GM21390 (cell line): ENCODE measurements around the gene TRIM50.
"Not testable (repeated sequence)": the region's sequence is repeated elsewhere in the genome, so short reads cannot be mapped to it uniquely, and the experiment has no call there.

Experiments used
- ATAC-seq: cut with Tn5 transposase; IDR thresholded peaks from one replicate; pipeline ENCODE4 v1.9.1; 2021; ENCODE audit not compliant: unreplicated experiment

TRIM50 gene

DNA sequence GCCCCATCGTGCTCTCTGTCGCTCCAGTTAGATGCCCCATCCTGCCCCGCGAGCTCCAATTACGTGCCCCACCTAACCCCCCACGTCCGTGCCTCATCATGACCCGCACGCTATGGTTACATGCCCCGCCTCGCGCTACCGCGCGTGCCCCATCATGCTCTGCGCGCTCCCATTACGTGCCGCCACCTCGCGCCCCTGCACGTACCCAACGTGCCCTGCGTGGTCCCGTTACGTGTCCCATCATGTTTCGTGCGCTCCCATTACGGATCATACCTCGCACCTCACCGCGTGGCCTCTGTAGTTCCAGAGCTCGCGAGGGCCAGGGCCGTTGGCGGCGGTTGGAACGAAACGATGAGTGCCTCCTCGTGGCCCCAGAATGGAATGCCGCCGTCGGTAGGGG lies at the start of gene TRIM50, which contains the start of gene FKBP6:
TSS of gene TRIM50 (minus strand) at position 161 of the 400 bp plus-strand sequence. CDS start 3,295 bp downstream, outside the sequence.
TSS of gene FKBP6 (plus strand) at position 240 of the 400 bp plus-strand sequence. CDS start 268 bp downstream, outside the sequence.
- not testable (repeated sequence) for ATAC-seq

DNA sequence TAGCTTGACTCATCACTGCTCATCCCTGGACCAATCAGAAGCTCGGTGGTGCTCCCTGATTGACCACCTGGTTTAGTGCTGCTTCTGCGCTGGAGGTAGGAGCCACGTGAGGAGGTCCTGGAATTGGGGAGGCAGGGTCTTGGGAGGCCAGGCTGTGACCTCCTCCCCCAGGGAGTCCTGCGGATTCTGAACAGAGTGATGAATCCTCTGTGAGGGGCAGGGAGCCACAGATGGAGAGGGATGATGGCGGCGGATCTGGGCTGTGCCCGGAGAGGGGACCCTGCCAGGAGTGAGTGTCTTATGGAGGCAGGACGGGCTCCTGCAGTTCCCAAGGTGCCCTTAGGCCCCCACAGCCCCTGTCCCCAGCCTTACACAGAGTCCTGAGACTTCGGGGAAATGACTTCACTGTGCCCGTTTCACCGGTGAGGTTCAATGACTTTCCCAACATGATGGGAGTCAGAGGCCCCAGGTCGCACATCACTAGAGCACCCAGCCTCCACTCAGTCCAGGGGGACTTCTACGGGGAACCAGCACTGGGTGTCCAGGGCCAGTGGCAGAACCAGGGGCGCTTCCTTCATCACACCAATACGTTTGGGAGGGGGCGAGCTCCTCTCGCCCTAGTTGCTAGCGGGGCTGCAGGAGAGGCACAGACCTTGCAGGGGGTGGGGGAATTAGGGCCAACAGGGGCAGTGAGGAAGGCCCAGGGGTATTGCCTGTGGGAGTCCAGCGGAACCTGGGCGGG lies 49.0 kb upstream of the TRIM50 start:
- no peak for ATAC-seq

DNA sequence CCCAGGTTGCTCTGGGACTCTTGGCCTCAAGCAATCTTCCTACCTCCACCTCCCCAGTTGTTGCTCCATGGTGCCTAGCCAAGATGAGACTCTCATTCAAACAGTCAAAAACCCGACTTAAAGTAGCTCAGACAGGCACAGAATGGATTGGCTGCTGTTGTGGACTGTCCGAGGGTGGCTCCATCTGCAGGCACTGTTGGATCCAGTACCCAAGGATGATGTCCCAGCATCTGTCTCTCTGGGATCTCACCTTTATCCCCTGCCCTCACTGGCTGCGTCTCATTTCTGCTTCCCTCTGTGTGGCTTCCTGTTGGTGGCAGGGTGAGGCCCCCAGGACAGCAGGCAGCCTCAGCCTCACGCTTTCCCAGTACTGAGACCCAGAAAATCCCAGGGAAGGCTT lies 48.4 kb upstream of the TRIM50 start:
- not testable (repeated sequence) for ATAC-seq

DNA sequence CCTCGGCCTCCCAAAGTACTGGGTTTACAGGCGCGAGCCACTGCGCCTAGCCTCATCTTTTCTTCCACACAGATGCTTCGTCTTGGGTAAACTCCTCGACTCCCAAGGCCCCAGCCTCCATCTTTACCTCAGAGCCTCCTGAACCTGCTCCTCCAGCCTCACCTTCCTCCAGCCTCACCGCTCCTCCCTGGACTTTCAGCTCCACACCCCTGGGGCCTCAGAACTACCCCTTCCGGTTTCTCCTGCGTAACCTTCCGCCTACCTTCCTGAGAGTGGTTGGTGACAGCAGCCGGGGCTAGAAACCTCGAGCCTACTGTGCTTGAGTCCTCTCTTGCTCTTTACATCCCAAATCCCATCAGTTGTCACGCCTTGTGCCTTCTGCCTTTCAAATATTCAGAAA lies 45.9 kb upstream of the TRIM50 start:
- ATAC-seq, result no peak

DNA sequence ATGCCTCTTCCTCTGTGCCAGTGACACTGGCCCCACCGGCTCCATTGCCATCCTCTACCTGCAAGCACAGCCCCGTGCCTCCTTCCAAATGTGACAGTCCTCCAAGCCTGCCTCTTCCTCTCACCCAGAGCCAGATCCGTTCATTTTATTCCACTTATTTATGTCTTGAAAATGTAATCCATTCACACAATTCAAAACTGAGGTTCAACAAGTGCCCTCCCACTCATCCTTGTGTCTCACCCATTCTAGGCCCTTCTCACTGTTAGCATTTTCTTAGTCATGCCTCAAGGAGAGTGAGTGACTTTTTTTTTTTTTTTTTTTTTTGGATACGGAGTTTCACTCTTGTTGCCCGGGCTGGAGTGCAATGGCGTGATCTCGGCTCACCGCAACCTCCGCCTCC lies 41.7 kb upstream of the TRIM50 start:
- no peak for ATAC-seq

DNA sequence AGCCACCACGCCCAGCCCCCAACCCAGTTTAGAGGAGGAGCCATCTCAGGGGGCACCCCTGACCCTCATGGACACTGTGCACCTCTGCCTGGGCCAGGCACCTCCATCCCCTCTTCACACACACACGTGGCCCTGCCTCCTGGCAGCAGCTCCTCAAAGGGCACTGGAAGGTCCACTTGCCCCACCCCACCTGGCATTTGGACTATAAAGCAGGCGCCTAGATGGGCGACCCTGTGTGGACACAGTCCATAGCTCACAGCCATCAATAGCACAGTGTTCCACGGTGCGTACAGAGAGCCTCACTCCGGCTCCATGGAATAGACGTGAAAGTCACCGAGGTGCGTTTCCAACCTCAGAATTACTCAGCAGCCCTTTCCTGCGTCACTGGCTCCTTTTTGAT lies 41.1 kb upstream of the TRIM50 start:
- no peak for ATAC-seq

DNA sequence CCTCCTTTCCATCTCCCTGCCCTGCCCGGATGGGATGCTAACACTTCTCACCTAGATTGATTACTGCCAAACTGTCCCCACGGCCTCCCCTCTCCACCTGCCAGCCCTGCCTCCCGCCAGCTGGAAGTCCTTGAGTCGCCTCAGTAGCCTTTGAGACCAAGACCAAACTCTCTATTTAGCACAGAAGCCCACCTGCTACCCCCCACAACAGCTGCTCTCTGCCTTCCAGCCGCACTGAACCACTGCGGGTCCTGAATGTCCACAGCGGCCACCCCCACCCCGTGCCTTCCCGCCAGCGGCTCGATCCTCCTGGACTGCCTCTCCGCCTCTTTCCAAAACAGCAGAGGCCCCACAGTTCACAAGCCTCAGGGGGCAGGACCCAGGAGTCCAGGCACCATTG lies 39.1 kb upstream of the TRIM50 start:
- ATAC-seq, result no peak

DNA sequence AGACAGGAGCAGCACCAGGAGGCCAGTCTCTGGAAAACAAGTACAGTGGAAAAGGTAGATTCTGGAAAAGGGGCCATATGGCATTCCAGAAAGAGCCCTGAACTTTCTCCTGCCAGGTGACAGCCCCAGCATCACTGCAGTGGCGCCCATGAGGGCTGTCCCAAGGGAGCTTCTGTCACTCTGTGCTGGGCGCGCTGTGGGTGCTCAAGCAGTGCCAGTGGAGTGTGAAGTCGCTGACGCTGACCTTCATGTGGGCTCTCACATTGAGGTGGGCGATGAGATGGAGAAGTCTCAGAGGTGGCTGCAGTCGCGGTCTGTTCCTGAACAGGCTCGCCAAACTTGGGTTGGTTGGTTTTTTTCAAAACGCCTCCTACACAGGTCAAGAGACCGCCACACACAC lies 38.2 kb upstream of the TRIM50 start:
- no peak for ATAC-seq

DNA sequence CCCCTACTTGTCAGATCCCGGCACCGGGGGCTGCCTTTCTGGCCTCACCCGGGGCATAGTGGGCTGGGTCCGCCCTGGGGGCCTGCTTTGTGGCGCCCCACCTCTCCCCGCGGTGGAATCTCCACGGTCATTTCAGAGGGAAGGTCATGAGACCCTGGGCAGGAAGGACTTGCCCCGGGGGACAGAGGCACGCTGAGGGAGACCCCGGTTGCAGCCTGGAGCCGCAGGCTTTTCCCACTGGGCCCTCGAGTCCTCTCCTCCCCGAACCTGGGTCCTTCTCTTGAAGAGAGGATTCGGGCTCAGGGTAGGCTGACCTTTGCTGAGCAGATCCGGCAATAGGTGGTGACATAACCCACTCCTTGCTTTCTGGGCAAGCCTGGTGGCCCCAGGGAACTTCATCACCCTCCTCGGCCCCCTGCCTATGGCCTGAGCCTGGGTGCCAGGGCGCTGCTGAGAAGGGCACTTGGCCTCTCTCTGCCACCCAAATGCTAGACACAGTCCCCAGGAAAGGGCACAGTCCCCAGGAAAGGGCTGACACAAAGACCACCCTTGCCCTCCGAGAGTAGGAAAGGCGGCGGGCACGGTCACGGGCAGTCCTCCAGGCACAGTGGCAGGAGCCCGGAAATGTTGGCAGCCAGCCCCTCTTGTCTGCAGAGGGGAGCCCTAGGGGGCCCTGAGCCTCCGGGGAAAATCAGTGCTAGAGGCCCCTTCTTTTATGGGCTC lies 36.3 kb upstream of the TRIM50 start:
- ATAC-seq, result no peak

DNA sequence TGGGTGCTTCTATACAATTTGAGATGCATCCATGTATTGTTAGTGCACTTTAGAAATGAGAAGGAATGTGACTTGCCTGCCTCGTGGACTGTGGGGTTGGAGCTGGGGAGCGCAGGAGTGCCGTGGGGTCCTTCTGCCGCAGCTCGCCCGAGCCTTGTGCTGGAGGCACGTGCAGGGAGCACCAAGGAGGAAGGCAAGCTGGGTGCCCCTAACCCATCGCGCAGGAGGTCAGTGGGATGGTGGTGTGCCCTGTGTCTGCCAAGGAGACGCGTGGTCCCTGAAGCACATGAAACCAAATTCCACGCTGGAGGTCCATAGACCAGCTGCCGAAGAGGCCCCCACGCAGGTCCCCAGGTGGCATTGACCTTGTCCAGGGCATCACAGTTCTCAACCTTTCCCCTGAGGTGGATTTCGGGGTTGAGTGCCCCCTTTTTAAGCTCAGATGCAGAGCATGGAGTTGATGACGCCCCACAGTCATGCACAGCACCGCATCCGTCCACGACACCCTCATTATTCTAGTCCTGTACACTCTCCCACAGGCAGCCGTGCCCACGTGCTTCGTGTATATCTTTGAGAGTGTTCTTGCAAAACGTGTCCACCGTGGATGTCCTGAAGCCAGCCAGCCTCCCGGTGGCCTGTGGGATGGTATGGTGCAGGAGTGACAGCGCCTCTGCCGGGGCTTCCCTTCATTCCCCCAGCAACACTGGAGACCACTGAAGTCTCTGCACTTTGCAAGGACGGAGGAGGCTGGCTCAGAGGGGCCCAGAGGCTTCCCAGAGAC lies 35.5 kb upstream of the TRIM50 start:
- ATAC-seq, result no peak

DNA sequence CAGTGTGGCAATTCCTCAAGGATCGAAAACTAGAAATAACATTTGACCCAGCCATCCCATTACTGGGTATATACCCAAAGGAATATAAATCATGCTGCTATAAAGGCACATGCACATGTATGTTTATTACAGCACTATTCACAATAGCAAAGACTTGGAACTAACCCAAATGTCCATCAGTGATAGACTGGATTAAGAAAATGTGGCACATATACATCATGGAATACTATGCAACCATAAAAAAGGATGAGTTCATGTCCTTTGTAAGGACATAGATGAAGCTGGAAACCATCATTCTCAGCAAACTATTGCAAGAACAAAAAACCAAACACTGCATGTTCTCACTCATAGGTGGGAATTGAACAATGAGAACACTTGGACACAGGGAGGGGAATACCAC lies 32.7 kb upstream of the TRIM50 start:
- not testable (repeated sequence) for ATAC-seq

DNA sequence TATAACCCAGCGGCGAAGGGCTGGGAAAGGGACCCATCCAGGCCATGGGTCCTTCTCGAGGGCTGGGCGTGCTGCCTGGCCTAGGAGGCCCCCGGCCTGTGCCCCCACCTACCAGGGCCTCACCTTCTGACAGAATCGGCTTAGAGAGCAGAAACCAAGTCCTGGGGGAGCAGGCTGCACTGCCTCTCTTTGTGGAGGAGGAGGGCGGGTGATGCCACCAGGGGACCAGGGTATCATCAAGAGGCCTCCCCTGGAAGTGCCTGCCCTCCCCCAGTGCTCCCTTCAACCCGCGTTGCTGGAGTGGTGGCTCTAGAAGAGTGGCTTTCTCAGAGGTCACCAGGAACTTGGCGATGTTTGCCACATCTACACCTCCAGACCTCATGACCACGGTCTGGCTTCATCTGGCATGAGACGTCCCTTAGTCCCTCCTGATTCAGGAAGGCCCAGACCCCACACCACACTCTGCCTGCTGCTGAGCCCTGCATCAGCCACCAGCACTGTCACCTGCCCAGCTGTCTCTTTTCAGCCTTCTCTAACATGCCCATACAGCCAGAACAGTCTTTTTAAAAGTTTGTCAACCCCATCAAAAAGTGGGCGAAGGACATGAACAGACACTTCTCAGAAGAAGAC lies 32.0 kb upstream of the TRIM50 start:
- ATAC-seq, result no peak

DNA sequence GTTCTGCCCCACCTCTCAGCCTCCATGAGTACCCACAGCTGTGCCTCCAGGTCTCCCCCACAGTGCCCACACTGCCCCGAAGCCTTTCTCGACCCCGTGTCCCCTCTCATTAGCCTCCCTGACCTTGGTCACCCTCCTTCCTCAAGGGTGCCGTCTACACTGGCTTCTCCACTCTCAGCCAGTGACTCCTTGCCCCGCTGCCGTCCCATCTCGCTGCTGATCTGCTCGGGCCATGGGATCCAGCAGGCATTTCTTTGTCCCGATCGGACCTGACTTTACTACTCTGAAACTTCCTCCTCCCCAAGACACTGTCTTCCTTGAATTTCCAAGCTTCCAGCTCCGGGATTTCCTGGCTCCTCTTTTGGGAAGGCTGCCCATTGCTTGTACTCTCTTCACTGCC lies 31.4 kb upstream of the TRIM50 start:
- ATAC-seq, result no peak

DNA sequence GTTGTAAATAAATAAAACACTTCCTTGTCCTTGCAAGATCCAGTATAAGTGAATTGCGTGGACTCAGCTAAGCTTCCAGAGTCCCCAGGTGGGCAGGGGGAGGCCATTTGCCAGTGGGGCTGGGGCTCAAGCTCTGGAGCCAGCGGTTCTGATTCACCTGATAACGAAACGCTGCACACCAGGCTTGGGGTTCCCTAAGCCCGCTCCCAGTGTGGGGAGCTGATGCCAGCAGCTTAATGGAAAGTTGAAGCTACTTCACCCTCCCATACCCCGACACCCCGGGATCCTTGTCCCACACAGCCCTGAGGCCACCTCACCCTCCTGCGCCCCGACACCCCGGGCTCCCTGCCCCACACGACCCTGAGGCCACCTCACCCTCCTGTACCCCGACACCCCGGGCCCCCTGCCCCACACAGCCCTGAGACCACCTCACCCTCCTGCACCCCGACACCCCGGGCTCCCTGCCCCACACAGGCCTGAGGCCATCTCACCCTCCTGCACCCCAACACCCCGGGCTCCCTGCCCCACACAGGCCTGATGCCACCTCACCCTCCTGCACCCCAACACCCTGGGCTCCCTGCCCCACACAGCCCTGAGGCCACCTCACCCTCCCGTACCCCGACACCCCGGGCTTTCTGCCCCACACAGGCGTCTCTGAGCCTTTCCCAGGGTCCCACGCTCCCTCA lies 30.9 kb upstream of the TRIM50 start:
- no peak for ATAC-seq

DNA sequence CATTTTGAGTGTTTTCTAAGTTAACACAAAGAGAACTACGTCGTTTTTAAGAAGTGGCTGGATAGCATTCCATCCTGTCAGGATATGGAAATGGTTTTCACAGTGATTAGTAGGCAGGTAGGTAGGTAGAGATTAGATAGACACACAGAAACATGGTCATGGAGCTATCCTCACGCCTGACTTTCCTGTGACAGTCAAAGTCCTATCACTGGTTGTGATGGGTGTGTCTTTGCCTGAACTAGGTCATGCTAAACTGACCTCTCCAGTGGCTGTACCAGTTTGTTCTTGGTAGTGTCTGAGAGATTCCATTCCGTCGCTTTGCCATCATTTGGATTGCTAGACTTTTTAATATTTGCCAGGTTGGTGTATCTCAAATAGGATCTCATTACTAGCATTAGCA lies 28.3 kb upstream of the TRIM50 start:
- ATAC-seq, result no peak

DNA sequence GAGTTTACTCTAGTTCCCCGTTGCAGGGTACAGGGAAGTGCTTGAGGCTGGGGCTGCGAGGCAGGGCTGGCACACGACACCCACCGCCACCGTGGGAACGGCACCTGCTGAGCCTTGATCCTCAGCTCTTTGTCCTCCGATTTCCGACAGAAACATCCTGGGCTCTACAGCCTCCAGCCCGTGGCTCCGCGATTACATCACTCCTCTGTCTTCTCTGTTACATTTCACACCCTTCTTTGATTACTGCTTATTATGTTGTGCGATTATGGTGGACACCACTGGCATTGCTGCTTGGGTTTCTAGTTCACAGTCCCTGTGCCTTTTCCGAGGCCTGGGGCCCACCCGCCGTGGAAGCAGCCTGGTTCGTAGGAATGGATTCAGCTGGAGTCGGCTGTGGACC lies 26.9 kb upstream of the TRIM50 start:
- no peak for ATAC-seq

DNA sequence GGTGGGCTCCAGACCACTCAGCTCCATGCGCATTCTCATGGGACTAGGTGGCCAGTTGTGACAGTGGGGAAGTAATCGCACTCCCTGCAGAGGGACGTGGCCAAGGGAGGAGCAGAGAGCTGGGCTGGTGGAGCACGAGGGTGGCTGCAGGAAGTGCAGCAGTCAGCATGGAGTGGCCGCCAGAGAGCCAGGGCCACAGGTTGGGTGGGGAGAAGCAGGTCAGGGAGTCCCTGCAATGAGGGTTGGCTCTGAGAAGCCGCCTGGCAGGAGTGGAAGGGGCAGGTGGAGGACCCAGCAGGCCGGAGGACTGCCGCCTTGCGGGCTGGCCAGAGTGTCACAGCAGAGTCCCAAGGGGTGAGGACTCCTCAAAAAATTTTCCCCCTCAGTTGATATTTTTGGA lies 26.3 kb upstream of the TRIM50 start:
- ATAC-seq, result no peak

DNA sequence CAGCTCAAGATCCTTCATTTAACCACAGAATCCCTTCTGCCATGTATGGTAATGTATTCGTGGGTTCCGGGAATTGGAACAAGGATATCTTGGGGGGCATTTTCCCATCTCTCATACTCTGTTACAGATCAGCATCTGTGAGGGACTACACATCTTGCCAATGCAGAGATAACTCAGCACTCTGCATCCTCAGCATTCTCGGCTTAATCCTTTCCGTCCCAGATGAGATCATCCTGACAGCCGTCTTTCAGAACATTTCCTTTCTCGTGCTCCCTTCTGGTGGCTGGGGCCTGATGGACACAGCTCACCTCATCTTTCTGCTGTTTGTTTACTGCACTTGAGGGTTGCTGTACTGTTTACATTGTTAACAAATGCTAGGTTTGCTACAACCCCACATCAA lies 25.4 kb upstream of the TRIM50 start:
- no peak for ATAC-seq

DNA sequence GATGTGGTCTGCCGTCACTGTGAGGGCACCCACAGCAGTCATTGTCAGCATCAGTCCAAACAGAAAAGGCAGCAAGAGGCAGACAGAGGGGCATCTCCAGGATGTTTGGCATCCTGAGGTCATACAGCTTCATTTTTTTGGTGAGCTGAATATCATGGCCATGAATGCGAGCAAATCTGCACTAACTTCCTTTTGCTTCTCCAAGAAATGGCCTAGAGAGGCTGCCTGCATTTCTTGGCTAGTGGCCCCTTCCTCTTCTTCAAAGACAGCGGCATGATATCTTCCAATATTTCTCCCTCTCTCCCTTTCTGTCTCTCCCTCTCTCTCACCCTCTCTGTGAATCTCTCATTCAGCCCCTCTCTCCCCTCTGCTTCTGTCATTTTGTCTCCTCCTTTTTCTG lies 24.9 kb upstream of the TRIM50 start:
- no peak for ATAC-seq

DNA sequence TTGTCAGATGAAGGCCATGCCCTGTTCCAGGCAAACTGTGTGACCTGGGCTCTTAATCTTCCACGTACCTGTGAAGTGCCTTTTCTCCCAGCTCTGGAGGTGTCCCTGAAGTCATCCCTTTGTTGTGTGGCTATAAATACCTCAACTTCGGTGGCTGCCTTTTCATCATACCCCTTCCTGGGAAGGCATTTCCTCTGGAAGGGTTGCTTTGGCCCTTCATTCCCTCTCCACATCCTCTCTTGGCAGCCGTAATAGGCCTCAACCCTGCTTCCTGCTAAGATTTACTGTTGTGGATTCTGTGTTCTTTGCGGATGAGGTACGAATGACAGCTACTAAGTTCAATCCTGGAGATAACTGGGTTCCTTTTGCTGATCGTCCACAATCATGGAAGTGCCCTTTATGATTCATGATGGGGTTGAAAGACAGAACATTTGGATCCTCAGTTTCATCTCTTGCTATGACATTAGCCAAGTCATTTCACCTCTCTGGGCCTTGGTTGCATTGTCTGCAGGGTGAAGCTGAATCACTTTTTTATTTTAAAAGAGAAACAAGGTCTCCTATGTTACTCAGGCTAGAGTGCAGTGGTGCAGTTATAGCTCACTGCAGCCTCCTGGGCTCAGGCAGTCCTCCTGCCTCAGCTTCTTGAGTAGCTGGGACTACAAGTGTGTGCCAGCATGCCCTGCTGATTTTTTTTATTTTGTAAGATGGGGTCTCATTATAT lies 23.7 kb upstream of the TRIM50 start:
- ATAC-seq, result no peak
